IMR-90 (cell line): ENCODE results near the gene TDRD1. TPM values are rescaled to one million over a fixed set of nuclear protein-coding genes. Genes with fewer than 3 reads are reported as not detected.

Experiments used
- ATAC-seq: fragments of 200-7000 bp; cut with Tn5 transposase; 2 replicates; pipeline ENCODE4 v1.9.1; 2020; ENCODE audit warnings: low read depth, mild to moderate bottlenecking, moderate library complexity
- BruUV-seq: library from RNA; stranded (reverse); fragments of 400-500 nt; replicated peaks from 2 replicates; lab custom pipeline; 2021; lab: Mats Ljungman, UMichigan
- CTCF ChIA-PET: fragments of 300-600 bp; formaldehyde crosslinking; extraction: SDS; loops from one replicate; lab custom pipeline; 2021; ENCODE audit warnings: antibody characterized with exemption; lab: Yijun Ruan, JAX
- POLR2A ChIA-PET: fragments of 300-600 bp; sonication (Branson Sonifier 250); formaldehyde crosslinking; loops from one replicate; lab custom pipeline; 2022; ENCODE audit warnings: antibody characterized with exemption; ENCODE audit not compliant: unreplicated experiment; lab: Charles Lee
- DNase-seq: peaks from one replicate; pipeline ENCODE4 v3.0.0; 2013
- H2AFZ ChIP-seq: replicated peaks from 2 replicates; pipeline ENCODE3; 2013; ENCODE audit warnings: low read length, mild to moderate bottlenecking; ENCODE audit not compliant: poor library complexity
- H2AK5ac ChIP-seq: 2 replicates; pipeline ENCODE4 v1.6.1; 2013; ENCODE audit warnings: low read depth, low read length, inconsistent platforms
- H2AK9ac ChIP-seq: replicated peaks from 2 replicates; pipeline ENCODE3; 2013; ENCODE audit warnings: mild to moderate bottlenecking, low read depth, low read length, moderate library complexity; ENCODE audit not compliant: poor library complexity
- H2BK120ac ChIP-seq: 2 replicates; pipeline ENCODE4 v1.6.1; 2013; ENCODE audit warnings: low read depth, low read length, inconsistent platforms
- H2BK15ac ChIP-seq: 3 replicates; pipeline ENCODE4 v1.6.1; 2013; ENCODE audit warnings: low read depth, low read length, inconsistent platforms
- H2BK20ac ChIP-seq: 2 replicates; pipeline ENCODE4 v1.6.1; 2013; ENCODE audit warnings: low read depth, mild to moderate bottlenecking, inconsistent platforms, low read length, moderate library complexity
- H2BK5ac ChIP-seq: 2 replicates; pipeline ENCODE4 v1.6.1; 2013; ENCODE audit warnings: mild to moderate bottlenecking, low read depth, low read length, inconsistent platforms; ENCODE audit not compliant: poor library complexity, severe bottlenecking
- H3K14ac ChIP-seq: replicated peaks from 2 replicates; pipeline ENCODE4 v1.6.1; 2013; ENCODE audit warnings: low read depth, low read length, inconsistent platforms
- H3K18ac ChIP-seq: 2 replicates; pipeline ENCODE4 v1.6.1; 2013; ENCODE audit warnings: low read depth, low read length, control low read depth
- H3K23ac ChIP-seq: 2 replicates; pipeline ENCODE4 v1.6.1; 2013; ENCODE audit warnings: low read depth, low read length, inconsistent platforms
- H3K27ac ChIP-seq: 2 replicates; pipeline ENCODE4 v1.5.1; 2013; ENCODE audit warnings: mild to moderate bottlenecking, control low read depth, low read length; ENCODE audit not compliant: insufficient read depth
- H3K27me3 ChIP-seq: 2 replicates; pipeline ENCODE4 v1.6.1; 2013; ENCODE audit warnings: low read length; ENCODE audit not compliant: control insufficient read depth, insufficient read depth
- H3K36me3 ChIP-seq: 2 replicates; pipeline ENCODE4 v1.6.1; 2013; ENCODE audit warnings: low read length, mixed read lengths; ENCODE audit not compliant: control insufficient read depth, insufficient read depth
- H3K4ac ChIP-seq: 2 replicates; pipeline ENCODE4 v1.6.1; 2013; ENCODE audit warnings: low read depth, low read length, inconsistent platforms
- H3K4me1 ChIP-seq: 2 replicates; pipeline ENCODE4 v1.6.1; 2013; ENCODE audit warnings: low read length, mixed read lengths; ENCODE audit not compliant: control insufficient read depth, insufficient read depth
- H3K4me2 ChIP-seq: 2 replicates; pipeline ENCODE4 v1.6.1; 2013; ENCODE audit warnings: low read depth, mild to moderate bottlenecking, control low read depth, low read length, moderate library complexity
- H3K4me3 ChIP-seq: 2 replicates; pipeline ENCODE4 v1.5.1; 2013; ENCODE audit warnings: low read depth, mild to moderate bottlenecking, control low read depth, low read length, moderate library complexity; ENCODE audit not compliant: insufficient read depth
- H3K56ac ChIP-seq: 2 replicates; pipeline ENCODE4 v1.6.1; 2013; ENCODE audit warnings: low read length, inconsistent platforms; ENCODE audit not compliant: insufficient read depth; ENCODE audit errors: extremely low read depth
- H3K79me1 ChIP-seq, 2 experiments: 2 replicates each; pipeline ENCODE4 v1.6.1; 2013; ENCODE audit warnings: low read length in 2 of 2, inconsistent platforms in 1 of 2, low read depth in 1 of 2
- H3K9ac ChIP-seq: 2 replicates; pipeline ENCODE4 v1.6.1; 2013; ENCODE audit warnings: low read depth, low read length, control low read depth
- H3K9me1 ChIP-seq: 2 replicates; pipeline ENCODE4 v1.6.1; 2013; ENCODE audit warnings: low read length, inconsistent platforms; ENCODE audit not compliant: insufficient read depth
- H3K9me3 ChIP-seq: 2 replicates; pipeline ENCODE4 v1.6.1; 2013; ENCODE audit warnings: low read length; ENCODE audit not compliant: control insufficient read depth, insufficient read depth
- H4K20me1 ChIP-seq: 2 replicates; pipeline ENCODE4 v1.6.1; 2013; ENCODE audit warnings: low read length, inconsistent platforms; ENCODE audit not compliant: insufficient read depth
- H4K5ac ChIP-seq: 2 replicates; pipeline ENCODE4 v1.6.1; 2013; ENCODE audit warnings: mild to moderate bottlenecking, low read depth, low read length, control low read depth
- H4K8ac ChIP-seq, 2 experiments: 2 replicates each; pipeline ENCODE4 v1.6.1; 2013; ENCODE audit warnings: low read depth in 2 of 2, low read length in 2 of 2, control low read depth in 1 of 2, inconsistent platforms in 1 of 2
- H4K91ac ChIP-seq: 2 replicates; pipeline ENCODE4 v1.6.1; 2013; ENCODE audit warnings: low read depth, low read length, inconsistent platforms; ENCODE audit not compliant: insufficient read depth
- CEBPB ChIP-seq: IDR thresholded peaks from 2 replicates; pipeline ENCODE4 v1.6.1; 2012; ENCODE audit warnings: low read depth, low read length, improper control_type of control experiment
- CHD1 ChIP-seq: IDR thresholded peaks from 2 replicates; pipeline ENCODE4 v1.6.1; 2012; ENCODE audit warnings: low read depth, low read length, improper control_type of control experiment
- ELK1 ChIP-seq: fragments of 150-350 bp; IDR thresholded peaks from 2 replicates; pipeline ENCODE4 v1.6.1; 2016; ENCODE audit warnings: low read depth, mild to moderate bottlenecking, low read length, moderate library complexity, borderline replicate concordance
- MAZ ChIP-seq: IDR thresholded peaks from 2 replicates; pipeline ENCODE4 v1.6.1; 2012; ENCODE audit warnings: low read depth, mild to moderate bottlenecking, low read length, improper control_type of control experiment, moderate library complexity, borderline replicate concordance
- MXI1 ChIP-seq: IDR thresholded peaks from 2 replicates; pipeline ENCODE4 v1.6.1; 2012; ENCODE audit warnings: low read depth, mild to moderate bottlenecking, low read length, moderate library complexity, borderline replicate concordance
- NFE2L2 ChIP-seq: fragments of 150-350 bp; IDR thresholded peaks from 2 replicates; pipeline ENCODE4 v1.6.1; 2016; ENCODE audit warnings: low read depth, mild to moderate bottlenecking, low read length
- RAD21 ChIP-seq: IDR thresholded peaks from 2 replicates; pipeline ENCODE4 v1.6.1; 2012; ENCODE audit warnings: low read length, improper control_type of control experiment
- RCOR1 ChIP-seq: IDR thresholded peaks from 2 replicates; pipeline ENCODE4 v1.6.1; 2012; ENCODE audit warnings: mild to moderate bottlenecking, low read length, improper control_type of control experiment; ENCODE audit not compliant: insufficient replicate concordance
- SMC3 ChIP-seq: fragments of 150-350 bp; IDR thresholded peaks from 2 replicates; pipeline ENCODE4 v1.6.1; 2016; ENCODE audit warnings: low read depth, mild to moderate bottlenecking, antibody characterized with exemption, low read length, moderate library complexity
- WGBS, 2 experiments: methylation state at CpG; one replicate each; pipeline versions ENCODE4 v1.1.5 to v1.1.7; 2013; ENCODE audit warnings: missing lambda C conversion rate in 2 of 2; ENCODE audit not compliant: insufficient read length in 1 of 2; ENCODE audit errors: extremely low coverage in 2 of 2; 5-methylcytosine and 5-hydroxymethylcytosine counted together
- dilution Hi-C: fragments of 300-500 bp; cut with HindIII; formaldehyde crosslinking; loops from one replicate; pipeline ENCODE4 v1.14.3; 2018; ENCODE audit warnings: low sequenced_read_pairs; ENCODE audit not compliant: unreplicated experiment
- in situ Hi-C: fragments of 300-500 bp; cut with MboI; formaldehyde crosslinking; loops from 3 replicates; pipeline ENCODE4 v1.14.3; 2019; ENCODE audit warnings: low sequenced_read_pairs, inconsistent platforms, mixed read lengths
- intact Hi-C: fragments of 100-400 bp; cut with micrococcal nuclease; formaldehyde crosslinking; loops from 2 replicates; pipeline ENCODE4 v1.10.0; 2022
- polyA plus RNA-seq, 3 experiments: library from polyadenylated mRNA; depleted of rRNA; stranded (reverse); fragments of >200 nt; gene quantifications; 2 replicates each; pipeline ENCODE4 v1.2.3, GENCODE V29; 2012; ENCODE audit warnings: low replicate concordance in 1 of 3
- total RNA-seq: library from RNA; depleted of rRNA; stranded (reverse); fragments of >200 nt; gene quantifications from 2 replicates; pipeline ENCODE4 v1.2.3, GENCODE V29; 2012
- TF ChIP-seq, protein P1 (sequence below): conservative IDR thresholded peaks from 2 replicates; pipeline ENCODE4 v1.5.1; 2012; ENCODE audit warnings: mild to moderate bottlenecking, low read depth, low read length, improper control_type of control experiment

Gene TDRD1
- total and polyA plus RNA-seq, 2 of the 4 experiments (the other 2 are of a cell fraction), result not detected

DNA sequence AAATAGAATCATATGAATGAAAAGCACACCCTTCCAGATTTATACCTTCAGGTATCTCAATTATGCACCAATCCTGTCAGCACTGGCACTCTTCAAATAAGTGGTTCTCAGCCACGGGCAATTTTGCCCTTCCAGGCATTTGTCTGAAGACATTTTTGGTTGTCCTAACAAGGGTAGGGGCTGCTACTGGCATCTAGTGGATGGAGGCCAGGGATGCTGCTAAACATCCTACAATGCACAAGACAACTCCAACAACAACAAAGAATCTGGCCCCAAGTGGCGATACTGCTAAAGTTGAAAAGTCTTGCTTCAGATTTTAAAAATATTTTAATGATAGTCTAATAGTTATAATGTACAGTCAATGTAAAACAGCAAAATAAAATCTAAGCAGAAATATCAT, 21.2 kb upstream of the TDRD1 start:
- intact Hi-C loops, result no loop called here
- peaks cover 0 to 2% of the 10 kb centered on the region in 2 experiments; a peak in 2 of 4 replicates for H3K79me1 ChIP-seq
- ATAC-seq (no peak), DNase-seq (no peak)
- no peak overlapping the region for H2AK5ac ChIP-seq
- in situ Hi-C loops, result no loop called here
- no peak overlapping the region for H3K4me2 ChIP-seq
- WGBS, 2 experiments, result no CpG with 5 or more reads among the region's 2 CpGs
- no peak overlapping the region for H3K4me3 ChIP-seq
- H4K20me1 ChIP-seq, result no peaks in the 10 kb centered on the region
- H3K18ac ChIP-seq, result no peak overlapping the region
- TF ChIP-seq CEBPB (no peak), MAZ (no peak), ELK1 (no peak), MXI1 (no peak), RCOR1 (no peak), SMC3 (no peak), NFE2L2 (no peak), RAD21 (no peak), CHD1 (no peak)
- TF ChIP-seq, protein P1, sequence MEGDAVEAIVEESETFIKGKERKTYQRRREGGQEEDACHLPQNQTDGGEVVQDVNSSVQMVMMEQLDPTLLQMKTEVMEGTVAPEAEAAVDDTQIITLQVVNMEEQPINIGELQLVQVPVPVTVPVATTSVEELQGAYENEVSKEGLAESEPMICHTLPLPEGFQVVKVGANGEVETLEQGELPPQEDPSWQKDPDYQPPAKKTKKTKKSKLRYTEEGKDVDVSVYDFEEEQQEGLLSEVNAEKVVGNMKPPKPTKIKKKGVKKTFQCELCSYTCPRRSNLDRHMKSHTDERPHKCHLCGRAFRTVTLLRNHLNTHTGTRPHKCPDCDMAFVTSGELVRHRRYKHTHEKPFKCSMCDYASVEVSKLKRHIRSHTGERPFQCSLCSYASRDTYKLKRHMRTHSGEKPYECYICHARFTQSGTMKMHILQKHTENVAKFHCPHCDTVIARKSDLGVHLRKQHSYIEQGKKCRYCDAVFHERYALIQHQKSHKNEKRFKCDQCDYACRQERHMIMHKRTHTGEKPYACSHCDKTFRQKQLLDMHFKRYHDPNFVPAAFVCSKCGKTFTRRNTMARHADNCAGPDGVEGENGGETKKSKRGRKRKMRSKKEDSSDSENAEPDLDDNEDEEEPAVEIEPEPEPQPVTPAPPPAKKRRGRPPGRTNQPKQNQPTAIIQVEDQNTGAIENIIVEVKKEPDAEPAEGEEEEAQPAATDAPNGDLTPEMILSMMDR, result no peak
- H4K5ac ChIP-seq, result no peak overlapping the region
- dilution Hi-C loops, result no loop called here
- no peaks in the 10 kb centered on the region for H3K36me3 ChIP-seq
- H3K4ac ChIP-seq, result no peak overlapping the region
- H2AFZ ChIP-seq, result no peak overlapping the region
- H3K27ac ChIP-seq, result no peak overlapping the region
- ChIA-PET POLR2A (no interaction called here), CTCF (no interaction called here)
- no peak overlapping the region for H2BK120ac ChIP-seq
- no peak overlapping the region for H3K14ac ChIP-seq
- H3K9me1 ChIP-seq, result no peaks in the 10 kb centered on the region
- no peaks in the 10 kb centered on the region for H3K4me1 ChIP-seq
- no TSS peak for BruUV-seq
- H2AK9ac ChIP-seq, result no peak overlapping the region
- H3K27me3 ChIP-seq, result no peaks in the 10 kb centered on the region
- H4K91ac ChIP-seq, result no peak overlapping the region
- H2BK15ac ChIP-seq, result no peak overlapping the region
- H3K56ac ChIP-seq, result no peak overlapping the region
- H3K9me3 ChIP-seq, result no peaks in the 10 kb centered on the region
- H4K8ac ChIP-seq, result no peak overlapping the region
- H3K9ac ChIP-seq, result no peak overlapping the region
- no peak overlapping the region for H3K23ac ChIP-seq
- no peak overlapping the region for H2BK5ac ChIP-seq
- no peak overlapping the region for H2BK20ac ChIP-seq
